Mucosa of rectum (tissue), 2 donors: ENCODE measurements around the gene OGA.

Experiments used
- H3K27ac ChIP-seq, 2 donors: one replicate each; pipeline ENCODE4 v1.7.0; 2013; ENCODE audit warnings: inconsistent platforms in 2 of 2, low read depth in 2 of 2, low read length in 2 of 2
- H3K27me3 ChIP-seq, 2 donors: one replicate each; pipeline ENCODE4 v1.7.0; 2013; ENCODE audit warnings: low read length in 2 of 2; ENCODE audit not compliant: control insufficient read depth in 2 of 2, insufficient read depth in 2 of 2
- H3K36me3 ChIP-seq, 2 donors: one replicate each; pipeline ENCODE4 v1.7.0; 2013; ENCODE audit warnings: low read length in 2 of 2; ENCODE audit not compliant: control insufficient read depth in 2 of 2, insufficient read depth in 2 of 2
- H3K4me1 ChIP-seq, 2 donors: one replicate each; pipeline ENCODE4 v1.7.0; 2013; ENCODE audit warnings: low read length in 2 of 2, mild to moderate bottlenecking in 1 of 2; ENCODE audit not compliant: control insufficient read depth in 2 of 2, insufficient read depth in 2 of 2
- H3K4me3 ChIP-seq, 2 donors: one replicate each; pipeline ENCODE4 v1.7.0; 2013; ENCODE audit warnings: low read length in 2 of 2
- H3K9ac ChIP-seq, 2 donors: one replicate each; pipeline ENCODE4 v1.7.0; 2013; ENCODE audit warnings: low read length in 2 of 2, low read depth in 1 of 2, mild to moderate bottlenecking in 1 of 2
- H3K9me3 ChIP-seq, 2 donors: one replicate each; pipeline ENCODE4 v1.7.0; 2013; ENCODE audit warnings: low read length in 2 of 2; ENCODE audit not compliant: control insufficient read depth in 2 of 2
- donor health status: healthy.
- donor health status: Normal muscosa, but diverticular disease.

The OGA gene

GRCh38 chr10:101848408-101848807, 30.2 kb upstream of the OGA start:
- H3K27ac ChIP-seq = no peak overlapping the region
- no peaks in the 10 kb centered on the region for H3K27me3 ChIP-seq
- H3K36me3 ChIP-seq = peaks cover 11 to 19% of the 10 kb centered on the region in 2 donors
- H3K9ac ChIP-seq = no peak overlapping the region
- peaks cover 0 to 3% of the 10 kb centered on the region in 2 donors for H3K4me1 ChIP-seq
- H3K9me3 ChIP-seq = no peaks in the 10 kb centered on the region
- H3K4me3 ChIP-seq = no peak overlapping the region

GRCh38 chr10:101845893-101846292, 27.6 kb upstream of the OGA start:
- H3K9ac ChIP-seq = no peak overlapping the region
- H3K4me1 ChIP-seq = peaks cover 7 to 8% of the 10 kb centered on the region in 2 donors
- no peak overlapping the region for H3K27ac ChIP-seq
- no peak overlapping the region for H3K4me3 ChIP-seq
- peaks cover 11 to 15% of the 10 kb centered on the region in 2 donors for H3K36me3 ChIP-seq
- no peaks in the 10 kb centered on the region for H3K9me3 ChIP-seq
- H3K27me3 ChIP-seq = no peaks in the 10 kb centered on the region

- Histone ChIP-seq H3K9ac (no peak within 1 kb of the TSS), H3K27me3 (no peaks in the 10 kb centered on the region), H3K4me3 (peak within 1 kb of the TSS in 1 of 2 donors; percentile 37), H3K27ac (no peak within 1 kb of the TSS), H3K36me3 (peaks cover 8% of the 10 kb centered on the region in 2 donors), H3K9me3 (no peaks in the 10 kb centered on the region), H3K4me1 (peaks cover 19% of the 10 kb centered on the region in 2 donors)
Measured at GRCh38 chr10:101843032-101844021, 25.1 kb upstream of the OGA start, which contains the start of gene KCNIP2. TSS of gene KCNIP2 (minus strand) at chr10:101843800. CDS start at chr10:101843568, 232 bp downstream.

GRCh38 chr10:101841826-101842225, 23.6 kb upstream of the OGA start:
- peaks cover 3 to 4% of the 10 kb centered on the region in 2 donors for H3K36me3 ChIP-seq
- H3K9me3 ChIP-seq = no peaks in the 10 kb centered on the region
- no peak overlapping the region for H3K9ac ChIP-seq
- H3K4me1 ChIP-seq = peaks cover 19% of the 10 kb centered on the region in 2 donors
- no peaks in the 10 kb centered on the region for H3K27me3 ChIP-seq
- no peak overlapping the region for H3K27ac ChIP-seq
- no peak overlapping the region for H3K4me3 ChIP-seq

GRCh38 chr10:101840741-101841453, 22.7 kb upstream of the OGA start:
- Histone ChIP-seq H3K9me3 (no peaks in the 10 kb centered on the region), H3K9ac (no peak overlapping the region), H3K27ac (no peak overlapping the region), H3K4me1 (peaks cover 19% of the 10 kb centered on the region in 2 donors), H3K36me3 (peaks cover 0 to 4% of the 10 kb centered on the region in 2 donors), H3K4me3 (peak overlapping the region; percentile 36 to 60), H3K27me3 (no peaks in the 10 kb centered on the region)

GRCh38 chr10:101840102-101840684, 21.9 kb upstream of the OGA start:
- no peaks in the 10 kb centered on the region for H3K27me3 ChIP-seq
- H3K4me1 ChIP-seq = peaks cover 19% of the 10 kb centered on the region in 2 donors
- no peaks in the 10 kb centered on the region for H3K9me3 ChIP-seq
- H3K27ac ChIP-seq = no peak overlapping the region
- H3K36me3 ChIP-seq = no peaks in the 10 kb centered on the region
- no peak overlapping the region for H3K9ac ChIP-seq
- H3K4me3 ChIP-seq = peak overlapping the region; percentile 36 to 60

- Histone ChIP-seq H3K27ac (no peak overlapping the region), H3K4me3 (peak overlapping the region; percentile 26 to 59), H3K9ac (no peak overlapping the region), H3K9me3 (no peaks in the 10 kb centered on the region), H3K4me1 (peaks cover 19% of the 10 kb centered on the region in 2 donors), H3K36me3 (no peaks in the 10 kb centered on the region), H3K27me3 (no peaks in the 10 kb centered on the region)
Measured at GRCh38 chr10:101839416-101840063, 21.3 kb upstream of the OGA start.

GRCh38 chr10:101839002-101839401, 20.8 kb upstream of the OGA start:
- Histone ChIP-seq H3K27ac (no peak overlapping the region), H3K9ac (no peak overlapping the region), H3K9me3 (no peaks in the 10 kb centered on the region), H3K27me3 (no peaks in the 10 kb centered on the region), H3K4me3 (no peak overlapping the region), H3K36me3 (no peaks in the 10 kb centered on the region), H3K4me1 (peaks cover 17 to 19% of the 10 kb centered on the region in 2 donors)

- no peak overlapping the region for H3K27ac ChIP-seq
- no peaks in the 10 kb centered on the region for H3K9me3 ChIP-seq
- H3K9ac ChIP-seq = no peak overlapping the region
- no peaks in the 10 kb centered on the region for H3K27me3 ChIP-seq
- H3K4me1 ChIP-seq = peaks cover 17 to 19% of the 10 kb centered on the region in 2 donors
- H3K4me3 ChIP-seq = no peak overlapping the region
- no peaks in the 10 kb centered on the region for H3K36me3 ChIP-seq
Measured at GRCh38 chr10:101838416-101838970, 20.2 kb upstream of the OGA start.
